OCI-M1 (cell line): ENCODE data around the gene ADGRG7.

Source experiments
- DNase-seq: peaks from one replicate; lab custom pipeline; 2025; lab: John Stamatoyannopoulos, UW

ADGRG7 gene

DNA sequence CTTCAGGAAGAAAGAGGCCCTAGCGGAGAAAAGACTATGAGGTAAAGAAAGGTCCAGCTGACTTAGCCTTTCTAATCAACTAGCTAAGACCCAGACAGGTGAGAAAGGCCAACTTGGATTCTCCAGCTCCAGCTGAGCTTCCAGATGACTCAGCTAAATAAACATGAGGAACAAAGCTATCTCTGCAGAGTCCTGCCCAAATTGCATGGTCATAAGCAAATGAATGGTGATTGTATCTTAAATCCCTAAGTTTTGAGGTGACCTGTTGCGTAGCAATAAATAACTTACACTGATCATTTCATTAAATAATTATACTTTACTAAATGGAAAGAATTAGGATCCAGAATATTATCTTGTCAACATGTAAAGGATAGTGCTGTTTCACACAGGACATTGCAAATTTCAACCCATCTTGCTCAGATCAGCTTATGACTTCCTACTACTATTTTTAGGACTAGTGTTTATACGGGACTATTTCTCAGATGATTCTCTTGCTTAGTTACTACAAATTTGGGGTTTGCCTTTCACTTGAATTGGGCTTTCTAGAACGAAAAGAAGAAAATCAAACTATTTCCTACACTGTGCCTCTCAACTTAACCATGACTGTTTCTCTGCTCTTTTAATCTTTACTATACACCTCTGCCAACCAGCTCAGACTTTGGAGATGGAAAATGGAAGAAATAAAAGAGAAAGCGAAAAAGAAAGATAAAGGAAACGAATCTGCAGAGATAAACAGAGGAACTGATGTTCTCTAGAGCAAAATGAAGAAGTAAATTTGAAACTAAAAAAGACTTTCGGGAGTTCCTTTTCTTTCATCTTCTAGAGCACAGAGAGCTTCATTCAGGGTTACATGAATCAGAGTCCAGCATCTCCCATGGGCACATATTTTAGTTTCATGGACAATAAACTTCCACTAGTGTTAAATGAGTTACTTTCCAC is 6.6 kb upstream of the ADGRG7 start:
- peak; percentile 65 for DNase-seq

DNA sequence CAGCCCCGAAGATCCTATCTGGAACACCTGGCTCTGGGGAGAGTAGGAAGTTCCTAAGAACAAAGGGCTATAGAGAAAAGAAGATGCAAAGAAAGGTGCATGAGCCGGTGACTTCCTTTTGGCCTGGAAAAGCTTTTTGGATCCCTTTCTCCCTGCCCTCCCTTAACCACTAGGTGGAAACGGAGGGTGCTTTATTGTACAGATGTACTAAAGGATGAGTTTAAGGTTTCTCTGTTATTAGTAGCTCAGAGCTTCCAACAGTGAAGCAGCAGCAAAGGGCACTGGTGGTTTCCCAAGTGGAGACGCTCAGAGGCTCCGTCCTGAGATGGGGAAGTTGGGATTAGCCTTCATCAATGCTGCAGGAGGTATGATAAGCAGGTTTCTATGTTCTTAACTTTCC is 5.9 kb upstream of the ADGRG7 start:
- DNase-seq, result peak; percentile 65

DNA sequence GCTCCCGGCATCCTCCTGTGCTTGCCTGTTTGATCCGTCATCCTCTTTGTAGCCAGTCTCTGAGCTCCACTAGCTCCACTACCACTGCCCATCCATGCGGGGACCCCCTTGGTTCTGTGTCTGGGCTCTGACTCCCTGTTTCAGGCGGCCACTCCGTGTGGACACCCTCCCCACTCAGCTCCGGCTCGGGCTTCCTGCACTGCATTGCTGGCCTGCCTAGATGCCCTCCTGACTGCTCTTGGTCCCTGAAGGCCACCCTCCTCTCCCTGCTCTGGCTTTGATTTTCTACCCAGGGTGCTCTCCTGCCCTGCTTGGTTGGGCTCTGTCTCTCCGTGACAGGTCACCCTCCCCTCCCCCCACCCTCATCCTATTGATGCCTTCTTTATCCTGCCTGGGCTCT is 4.0 kb upstream of the ADGRG7 start:
- no peak for DNase-seq

DNA sequence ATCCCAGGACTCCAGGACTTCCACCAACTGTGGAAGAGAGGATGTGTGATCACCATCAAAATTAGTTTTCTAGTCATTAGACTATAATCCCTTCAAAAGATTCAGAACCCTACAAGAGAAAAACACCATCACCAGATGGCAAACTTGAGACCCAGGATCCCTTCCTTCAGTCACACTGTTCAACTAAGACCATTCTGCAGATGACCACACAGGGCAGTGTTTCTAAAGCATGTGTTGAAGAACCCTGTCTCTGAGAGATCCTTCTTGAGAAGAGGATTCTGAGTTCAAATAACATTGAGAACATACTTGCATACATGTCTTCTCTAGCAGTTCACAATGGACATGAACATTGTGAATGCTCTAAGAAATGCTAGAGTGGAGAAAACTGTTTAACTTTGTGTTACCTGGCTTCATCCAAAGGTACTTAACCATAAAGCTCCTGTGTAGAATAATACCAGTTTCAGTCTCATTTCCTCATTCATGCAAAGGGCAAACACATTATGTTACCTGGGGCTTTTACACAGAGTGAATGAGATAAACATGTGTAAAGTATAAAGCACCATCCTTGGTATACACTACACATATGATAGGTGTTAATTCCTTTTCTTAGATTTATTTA is 2.4 kb upstream of the ADGRG7 start:
- DNase-seq, result peak; percentile 30

DNA sequence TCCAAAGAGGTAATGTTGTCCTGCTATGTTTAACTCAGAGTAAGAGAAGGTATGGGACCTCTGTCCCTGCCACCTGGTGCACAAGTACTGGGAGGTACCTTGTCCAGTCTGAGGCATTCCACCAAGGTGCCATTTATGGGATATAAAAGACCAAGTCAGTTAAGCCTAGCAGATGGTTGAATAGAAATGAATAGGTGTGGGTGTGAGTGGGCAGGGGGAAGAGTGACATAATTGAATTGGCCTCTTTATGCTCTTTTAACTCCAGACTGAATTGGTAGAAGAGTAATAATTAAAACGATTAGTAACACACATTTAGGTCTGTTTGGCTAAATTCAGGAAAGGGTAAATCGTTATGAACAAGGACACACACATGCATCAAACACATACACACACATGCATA is 562 bp downstream of the ADGRG7 start:
- no peak for DNase-seq

DNA sequence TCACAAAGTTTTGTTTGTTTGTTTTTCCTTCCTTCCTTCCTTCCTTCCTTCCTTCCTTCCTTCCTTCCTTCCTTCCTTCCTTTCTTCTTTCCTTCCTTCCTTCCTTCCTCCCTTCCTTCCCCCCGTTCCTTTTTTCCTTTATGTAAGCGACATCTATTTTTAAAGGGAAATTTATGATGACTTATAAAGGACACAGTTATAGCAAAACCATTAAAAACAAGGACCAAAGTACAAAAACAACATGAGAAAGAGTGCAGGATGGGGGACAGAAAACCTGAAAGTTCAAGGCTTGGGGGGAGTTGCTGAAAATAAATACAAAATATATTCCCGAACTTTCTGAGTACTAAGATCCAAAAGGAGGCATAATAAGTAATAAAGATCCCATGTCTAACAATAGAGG is 1.8 kb downstream of the ADGRG7 start:
- DNase-seq, result no peak

DNA sequence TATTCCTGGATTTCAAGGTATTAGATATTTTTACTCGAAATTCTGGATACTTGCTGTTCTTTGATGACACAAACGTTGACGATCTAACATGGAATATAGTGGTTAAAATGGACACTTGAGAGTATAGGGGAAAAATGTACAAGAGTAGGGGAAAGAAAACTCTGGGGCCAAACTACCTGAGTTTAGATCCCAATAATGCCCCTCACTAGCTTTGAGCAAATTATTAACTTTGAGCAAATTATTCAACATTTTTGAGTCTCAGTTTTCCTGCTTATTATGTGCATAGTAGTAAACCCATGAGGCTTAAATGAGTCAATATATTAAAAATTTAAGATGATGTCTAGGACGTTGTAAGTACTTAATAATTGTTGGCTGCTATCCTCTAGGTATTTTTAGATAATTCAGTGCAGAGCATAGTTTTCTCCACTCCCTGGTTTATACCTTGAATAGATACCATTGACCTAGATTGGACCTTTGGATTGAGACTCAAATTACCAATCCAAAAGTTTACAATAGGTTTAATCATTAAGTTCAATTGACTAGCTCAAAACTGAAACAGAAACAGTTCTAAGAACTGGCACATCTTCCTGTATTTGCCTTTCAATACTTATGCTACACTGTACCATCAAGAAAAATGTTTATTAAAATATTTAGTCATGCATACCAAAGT is 4.5 kb downstream of the ADGRG7 start:
- peak; percentile 13 for DNase-seq

DNA sequence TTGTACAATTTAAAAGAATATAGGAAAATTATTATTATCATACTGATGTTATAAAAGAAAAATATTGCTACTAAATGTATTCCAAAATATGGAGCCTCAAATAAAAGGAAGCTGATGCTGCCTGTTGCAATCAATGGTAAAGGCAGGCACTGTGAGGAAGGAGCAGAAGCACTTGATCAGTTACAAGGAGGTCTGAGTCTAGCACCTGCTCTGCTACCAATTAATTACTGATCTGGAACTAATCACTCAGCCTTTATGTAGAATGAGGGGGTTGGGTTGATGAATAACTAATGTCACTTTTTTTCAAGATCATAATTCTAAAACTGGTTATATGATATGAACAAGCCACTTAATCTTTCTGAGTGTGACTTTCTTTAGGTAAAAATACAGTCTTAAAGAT is 5.5 kb downstream of the ADGRG7 start:
- no peak for DNase-seq

DNA sequence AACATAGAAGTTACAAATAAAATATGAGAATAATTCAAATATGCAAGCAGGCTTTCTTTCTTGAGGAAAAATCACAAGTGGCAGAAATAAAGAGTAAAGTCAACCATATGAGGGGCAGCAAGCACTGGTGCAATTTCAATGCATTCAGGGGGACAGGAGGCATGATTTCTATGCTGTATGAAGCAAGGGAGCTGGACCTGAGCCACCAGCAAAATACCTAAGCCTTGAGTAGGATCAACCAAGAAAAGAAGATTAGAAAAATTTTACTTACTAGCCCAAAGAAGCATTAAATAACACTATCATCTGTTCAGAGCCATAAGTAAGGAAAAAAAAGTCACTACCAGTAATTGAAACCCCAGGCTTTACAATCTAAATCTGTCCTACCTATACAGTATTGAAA is 6.3 kb downstream of the ADGRG7 start:
- no peak for DNase-seq

DNA sequence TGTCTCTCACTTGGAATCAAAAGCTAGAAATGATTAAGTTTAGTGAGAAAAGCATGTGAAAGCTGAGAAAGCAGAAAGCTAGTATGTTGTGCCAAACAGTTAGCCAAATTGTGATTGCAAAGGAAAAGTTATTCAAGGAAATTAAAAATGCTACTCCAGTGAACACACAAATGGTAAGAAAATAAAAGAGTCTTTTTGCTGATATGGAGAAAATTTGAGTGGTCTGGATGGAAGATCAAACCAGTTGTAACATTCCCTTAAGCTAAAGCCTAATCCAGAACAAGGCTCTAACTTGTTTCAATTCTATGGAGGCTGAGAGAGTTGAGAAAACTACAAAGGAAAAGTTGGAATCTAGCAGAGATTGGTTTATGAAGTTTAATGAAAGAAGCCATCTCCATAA is 11.8 kb downstream of the ADGRG7 start:
- no peak for DNase-seq

DNA sequence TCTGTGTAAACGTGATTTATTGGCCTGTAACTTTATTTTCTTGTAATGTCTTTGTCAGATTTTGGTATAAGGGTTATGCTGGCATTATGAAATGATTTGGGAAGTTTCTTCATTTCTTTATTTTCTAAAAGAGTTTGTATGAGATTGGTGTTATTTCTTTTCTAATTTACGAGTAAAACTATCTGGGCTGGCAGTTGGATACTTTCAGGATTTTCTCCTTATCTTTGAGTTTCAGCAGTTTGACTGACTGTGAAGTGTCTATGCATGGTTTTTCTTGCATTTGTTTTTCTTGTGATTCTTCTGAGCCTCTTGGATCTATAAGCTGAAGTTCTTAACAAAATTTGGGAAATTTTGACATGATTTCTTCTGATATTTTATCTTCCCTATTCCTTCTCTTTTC is 18.1 kb downstream of the ADGRG7 start:
- DNase-seq, result peak; percentile 14

DNA sequence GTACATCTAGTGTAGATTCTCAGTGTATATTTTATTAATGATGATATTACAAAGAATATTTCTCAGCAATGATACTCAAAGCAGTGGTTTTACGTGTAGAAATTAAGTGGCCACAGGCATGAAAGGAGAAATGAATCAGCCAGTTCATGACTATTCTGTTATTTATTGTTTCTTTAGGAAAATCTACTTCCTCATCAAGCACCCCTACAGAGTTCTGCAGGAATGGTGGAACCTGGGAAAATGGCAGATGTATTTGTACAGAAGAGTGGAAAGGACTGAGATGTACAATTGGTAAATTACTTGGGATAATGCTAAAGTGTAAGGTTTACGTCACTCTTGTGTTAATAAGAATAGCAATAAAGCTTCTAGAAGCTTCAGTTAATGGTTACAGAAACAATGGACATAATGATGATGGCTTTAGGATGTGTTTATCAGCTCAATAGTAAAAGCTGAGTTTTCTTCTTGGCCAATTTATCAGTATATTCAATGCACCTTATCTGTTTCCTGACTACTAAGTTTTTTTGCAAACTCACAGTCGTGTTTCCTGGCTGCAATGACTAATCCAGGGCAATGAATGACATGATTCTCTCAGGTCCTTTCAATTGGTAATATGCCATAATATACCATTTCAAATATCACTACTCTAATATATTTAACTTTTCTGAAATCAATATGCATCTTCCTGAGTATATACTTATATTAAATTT is 20.2 kb downstream of the ADGRG7 start:
- DNase-seq, result peak; percentile 66

DNA sequence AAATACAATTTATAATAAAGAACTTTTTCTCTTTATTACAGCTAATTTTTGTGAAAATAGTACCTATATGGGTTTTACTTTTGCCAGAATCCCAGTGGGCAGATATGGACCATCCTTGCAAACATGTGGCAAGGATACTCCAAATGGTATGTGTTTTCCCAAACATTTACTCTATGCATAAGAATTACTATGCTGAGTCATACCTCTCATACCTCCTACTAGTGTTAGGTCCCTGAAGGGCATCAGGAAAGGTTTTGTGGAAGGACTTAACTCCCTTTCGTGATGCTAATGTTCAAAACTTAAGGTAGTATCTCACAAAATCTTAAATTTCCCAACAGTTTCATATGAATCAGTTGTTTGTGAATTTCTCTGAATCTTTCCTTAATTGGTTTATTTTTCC is 21.3 kb downstream of the ADGRG7 start:
- DNase-seq, result no peak

DNA sequence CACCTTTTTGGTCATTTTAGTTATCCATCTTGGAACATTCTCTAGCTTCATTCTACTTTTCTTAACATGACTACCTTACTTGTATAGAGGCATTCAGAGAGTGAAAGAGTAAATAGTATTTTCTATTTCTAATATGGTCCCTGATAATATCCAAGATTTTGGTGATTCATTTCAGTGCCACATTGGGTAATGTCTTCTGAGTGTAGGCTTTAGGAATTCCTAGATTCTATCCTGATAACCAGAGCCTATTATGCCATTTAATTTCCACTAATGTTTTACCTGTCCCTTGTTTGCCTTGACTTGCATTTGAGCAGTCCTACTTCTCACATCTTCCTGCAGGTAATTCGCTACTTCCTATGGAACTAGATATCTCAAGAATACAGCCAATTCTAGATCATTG is 21.8 kb downstream of the ADGRG7 start:
- no peak for DNase-seq

DNA sequence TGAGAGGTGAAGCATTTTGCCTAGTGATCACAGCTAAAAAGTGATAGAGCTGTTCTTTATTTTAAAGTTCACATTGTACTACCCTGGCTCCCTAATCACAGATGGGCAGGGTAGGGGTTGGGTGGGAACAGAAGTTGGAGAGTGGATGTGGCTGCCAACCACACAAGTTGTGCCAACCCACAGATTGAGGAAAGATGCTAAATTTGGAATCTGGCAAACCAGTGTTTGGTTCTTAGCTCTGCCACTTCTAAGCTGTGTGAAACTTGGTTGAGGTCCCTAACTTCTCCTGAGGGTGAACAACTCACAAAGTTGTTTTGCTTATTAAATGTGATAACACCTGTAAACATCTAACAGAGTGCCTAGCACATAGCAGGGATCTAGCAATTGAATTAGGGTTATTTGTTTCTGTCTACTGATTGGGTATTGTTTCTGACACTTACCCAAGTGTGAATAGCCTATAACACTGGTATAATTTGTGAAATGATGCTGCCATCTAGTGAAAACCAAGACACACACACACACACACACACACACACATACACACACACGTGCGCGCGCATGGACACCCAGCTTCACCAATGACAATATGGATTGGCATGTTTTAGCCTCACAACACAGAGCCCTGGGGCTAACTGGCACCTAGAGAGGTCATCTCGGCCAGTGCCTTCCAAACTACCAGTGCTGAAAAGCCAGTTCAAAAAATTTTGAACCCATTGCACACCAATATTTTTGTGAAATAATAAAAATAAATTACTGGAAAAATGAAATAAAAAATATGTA is 25.3 kb downstream of the ADGRG7 start:
- peak; percentile 85 for DNase-seq

DNA sequence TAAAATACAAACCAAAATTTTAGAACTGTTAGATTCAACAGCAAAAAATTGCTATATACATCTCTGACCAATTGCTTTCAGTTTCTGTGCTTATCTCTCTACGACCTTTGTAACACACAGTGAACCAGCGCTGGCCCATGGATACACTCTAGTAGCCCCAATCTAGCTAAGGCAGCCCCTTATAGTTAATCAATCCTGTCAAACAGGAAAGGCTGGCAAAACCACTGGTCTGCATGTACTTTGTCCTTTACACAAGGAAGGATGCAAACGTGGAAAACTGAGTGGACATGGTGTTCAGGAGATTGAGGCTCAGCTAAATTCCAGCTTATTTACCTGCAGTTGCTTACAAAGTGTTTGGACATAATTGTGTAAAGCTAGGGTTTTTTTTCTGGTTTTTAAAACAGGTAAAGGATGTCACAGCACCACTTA is 25.9 kb downstream of the ADGRG7 start:
- peak; percentile 29 for DNase-seq

DNA sequence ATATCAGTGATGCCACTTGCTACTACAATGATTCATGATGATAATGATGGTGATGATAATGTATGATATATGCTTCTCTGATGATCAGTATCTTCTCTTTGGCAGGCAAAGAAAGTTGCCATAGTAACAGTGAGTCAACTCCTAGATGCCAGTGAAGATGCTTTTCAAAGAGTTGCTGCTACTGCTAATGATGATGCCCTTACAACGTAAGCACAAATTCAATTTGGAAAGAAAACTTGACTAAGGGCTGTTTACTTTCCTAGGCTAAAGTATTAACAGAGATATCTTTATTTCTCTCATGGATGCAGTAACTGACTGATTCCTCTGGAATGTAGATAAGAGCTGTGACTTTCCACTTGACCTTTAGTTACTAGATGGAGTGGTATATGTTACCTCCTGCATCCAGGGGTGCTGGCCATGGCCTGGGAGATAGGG is 27.8 kb downstream of the ADGRG7 start:
- DNase-seq, result no peak

DNA sequence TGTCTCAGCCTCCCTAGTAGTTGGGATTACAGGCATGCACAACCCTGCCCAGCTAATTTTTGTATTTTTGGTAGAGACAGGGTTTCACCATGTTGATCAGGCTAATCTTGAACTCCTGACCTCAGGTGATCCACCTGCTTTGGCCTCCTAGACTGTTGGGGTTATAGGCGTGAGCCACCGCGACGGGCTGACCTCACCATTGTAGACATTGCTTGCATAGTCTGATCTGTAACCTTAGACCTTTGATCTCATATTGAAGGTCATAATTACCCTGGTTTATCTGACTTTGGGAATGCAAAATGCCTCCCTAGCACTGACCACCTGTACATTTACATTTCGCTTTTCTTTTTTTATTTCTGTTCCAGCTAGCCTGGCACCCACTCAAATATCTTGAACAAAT is 31.2 kb downstream of the ADGRG7 start:
- no peak for DNase-seq

DNA sequence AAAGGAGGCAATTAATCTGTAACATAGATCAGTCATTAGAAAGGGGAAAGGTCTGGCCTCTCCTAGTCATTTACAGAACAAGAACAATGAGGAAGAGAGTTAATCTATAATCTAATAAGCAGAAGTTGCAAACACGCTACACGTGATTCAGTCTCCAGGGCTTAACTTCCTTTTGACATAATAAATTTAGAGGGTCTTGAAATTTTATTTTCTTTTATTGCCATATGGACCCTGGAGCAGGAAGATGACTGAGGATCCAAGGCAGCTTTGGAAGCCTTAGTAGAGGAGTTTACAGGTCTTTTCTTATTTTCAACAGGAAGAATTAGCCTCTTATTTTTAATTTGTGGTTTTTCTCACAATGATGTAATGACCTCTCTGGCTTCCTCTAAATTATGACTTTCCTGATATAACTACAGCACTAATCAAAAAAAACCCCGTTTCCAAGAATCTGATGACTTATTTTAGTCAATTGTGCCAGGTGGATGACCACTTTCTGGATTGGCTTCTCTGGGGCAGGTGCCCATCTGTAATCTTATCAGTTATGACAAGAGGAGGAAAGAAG is 32.2 kb downstream of the ADGRG7 start:
- peak; percentile 32 for DNase-seq

DNA sequence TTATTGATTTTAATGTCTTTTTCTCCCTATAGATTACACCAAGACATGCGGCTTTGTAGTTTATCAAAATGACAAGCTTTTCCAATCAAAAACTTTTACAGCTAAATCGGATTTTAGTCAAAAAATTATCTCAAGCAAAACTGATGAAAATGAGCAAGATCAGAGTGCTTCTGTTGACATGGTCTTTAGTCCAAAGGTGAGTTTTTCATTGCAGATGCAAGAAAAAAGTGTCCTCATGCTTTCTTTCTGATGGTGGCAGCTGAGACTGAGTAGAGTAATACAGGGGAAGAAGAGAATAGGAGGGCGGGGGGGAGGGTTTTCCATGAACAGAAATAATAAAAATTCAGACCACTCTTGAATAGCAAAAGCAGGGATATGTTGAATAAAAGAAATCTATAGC is 36.5 kb downstream of the ADGRG7 start:
- DNase-seq, result no peak

DNA sequence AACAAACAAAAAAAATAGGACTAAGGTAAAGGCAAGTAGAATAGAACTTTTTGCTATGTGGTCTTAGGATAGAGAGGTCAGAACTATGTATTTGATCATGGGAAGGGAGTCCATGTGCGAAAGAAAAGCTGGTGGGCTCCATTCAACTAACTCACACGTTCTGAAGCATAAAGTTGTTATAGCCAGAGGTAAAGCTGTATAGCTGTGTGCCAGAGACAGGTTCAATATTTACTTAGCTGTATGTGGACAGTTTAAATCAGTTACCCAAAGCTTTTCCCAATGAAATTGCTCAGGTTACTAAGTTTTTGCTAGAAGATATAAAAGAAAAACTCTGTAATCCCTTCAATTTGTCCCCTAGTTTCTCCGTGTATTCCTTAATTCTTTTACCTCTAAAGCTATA is 37.8 kb downstream of the ADGRG7 start:
- DNase-seq, result no peak
